Cerebellar cortex (tissue), 1 donor: ENCODE data around the gene ARHGEF2.
"Not testable (repeated sequence)": the region's sequence is repeated elsewhere in the genome, so short reads cannot be mapped to it uniquely, and the experiment has no call there.

Experiments
- DNase-seq: peaks from one replicate; pipeline ENCODE4 v3.0.0-alpha.2; 2015; ENCODE audit warnings: low spot score

The ARHGEF2 gene

GRCh38 chr1:155942578-155943141 is 35.7 kb downstream of the ARHGEF2 start:
- DNase-seq: no peak

GRCh38 chr1:155941845-155942531 is 36.4 kb downstream of the ARHGEF2 start:
- no peak for DNase-seq

GRCh38 chr1:155940993-155941844 is 37.1 kb downstream of the ARHGEF2 start, which contains the start of gene RXFP4:
Gene RXFP4 (plus strand): TSS chr1:155941638. CDS start chr1:155941710, 72 bp downstream.
- peak; percentile 59 for DNase-seq

- peak; percentile 68 for DNase-seq
Observed at GRCh38 chr1:155940482-155940992, 37.8 kb downstream of the ARHGEF2 start.

GRCh38 chr1:155938220-155938627 is 40.1 kb downstream of the ARHGEF2 start:
- DNase-seq: peak; percentile 93

GRCh38 chr1:155934936-155935590 is 43.3 kb downstream of the ARHGEF2 start:
- peak; percentile 50 for DNase-seq

- peak; percentile 99 for DNase-seq
Observed at GRCh38 chr1:155934097-155934935, 44.0 kb downstream of the ARHGEF2 start, which contains the start of gene KHDC4. Gene KHDC4 (minus strand): TSS chr1:155934413. CDS start chr1:155934373, 40 bp downstream.

- no peak for DNase-seq
Observed at GRCh38 chr1:155933591-155934096, 44.7 kb downstream of the ARHGEF2 start.

- no peak for DNase-seq
Observed at GRCh38 chr1:155932487-155932886, 45.9 kb downstream of the ARHGEF2 start.

GRCh38 chr1:155932081-155932480 is 46.3 kb downstream of the ARHGEF2 start:
- no peak for DNase-seq

- no peak for DNase-seq
Observed at GRCh38 chr1:155931332-155932038, 46.9 kb downstream of the ARHGEF2 start.

- not testable (repeated sequence) for DNase-seq
Observed at GRCh38 chr1:155930725-155931124, 47.6 kb downstream of the ARHGEF2 start.

GRCh38 chr1:155929057-155929456 is 49.3 kb downstream of the ARHGEF2 start:
- DNase-seq: no peak

- DNase-seq: no peak
Observed at GRCh38 chr1:155925506-155925905, 52.8 kb downstream of the ARHGEF2 start.

- DNase-seq: no peak
Observed at GRCh38 chr1:155920717-155921116, 57.6 kb downstream of the ARHGEF2 start.

- DNase-seq: no peak
Observed at GRCh38 chr1:155919801-155920200, 58.5 kb downstream of the ARHGEF2 start.

GRCh38 chr1:155918660-155919059 is 59.7 kb downstream of the ARHGEF2 start:
- no peak for DNase-seq

GRCh38 chr1:155913969-155914757 is 64.2 kb downstream of the ARHGEF2 start:
- DNase-seq: no peak

GRCh38 chr1:155912056-155912536 is 66.3 kb downstream of the ARHGEF2 start:
- no peak for DNase-seq
